Karpas-422 (cell line): ENCODE results near the gene CTDP1. TPM values are rescaled to one million over a fixed set of nuclear protein-coding genes. Genes with fewer than 3 reads are reported as not detected.

Experiments
- DNase-seq: peaks from one replicate; pipeline ENCODE4 v3.0.0-alpha.2; 2015
- H2AFZ ChIP-seq: fragments of 200-600 bp; sonication (generic); 2 replicates; pipeline ENCODE4 v1.6.1; 2014; ENCODE audit warnings: antibody characterized with exemption, low read length, mixed read lengths
- H3K27ac ChIP-seq: fragments of 200-600 bp; sonication (generic); 2 replicates; pipeline ENCODE4 v1.5.1; 2014; ENCODE audit warnings: mild to moderate bottlenecking, low read length, moderate library complexity
- H3K27me3 ChIP-seq: fragments of 200-600 bp; sonication (generic); 2 replicates; pipeline ENCODE4 v1.6.1; 2014; ENCODE audit warnings: low read length, mixed read lengths
- H3K36me3 ChIP-seq: fragments of 200-600 bp; sonication (generic); 2 replicates; pipeline ENCODE4 v1.6.1; 2014; ENCODE audit warnings: low read length, mixed read lengths; ENCODE audit not compliant: insufficient read depth
- H3K4me1 ChIP-seq: fragments of 200-600 bp; sonication (generic); 2 replicates; pipeline ENCODE4 v1.6.1; 2014; ENCODE audit warnings: mild to moderate bottlenecking, low read length, mixed read lengths
- H3K4me2 ChIP-seq: fragments of 200-600 bp; sonication (generic); 2 replicates; pipeline ENCODE4 v1.6.1; 2014; ENCODE audit warnings: low read length, low read depth, mild to moderate bottlenecking; ENCODE audit not compliant: poor library complexity, severe bottlenecking
- H3K4me3 ChIP-seq: fragments of 200-600 bp; sonication (generic); 2 replicates; pipeline ENCODE4 v1.5.1; 2014; ENCODE audit warnings: mild to moderate bottlenecking, antibody characterized with exemption, low read length, mixed read lengths
- H3K79me2 ChIP-seq: fragments of 200-600 bp; sonication (generic); 2 replicates; pipeline ENCODE4 v1.6.1; 2014; ENCODE audit warnings: mild to moderate bottlenecking, low read length, mixed read lengths
- H3K9ac ChIP-seq: fragments of 200-600 bp; sonication (generic); 2 replicates; pipeline ENCODE4 v1.6.0; 2014; ENCODE audit warnings: low read length
- H3K9me2 ChIP-seq: fragments of 200-600 bp; sonication (generic), shearing (Covaris generic); replicated peaks from 2 replicates; pipeline ENCODE4 v1.6.0; 2014; ENCODE audit warnings: mild to moderate bottlenecking, low read length, moderate library complexity; ENCODE audit not compliant: insufficient read depth
- H3K9me3 ChIP-seq: fragments of 300-700, 200-600 bp; sonication (generic); 2 replicates; pipeline ENCODE4 v1.6.1; 2014; ENCODE audit warnings: low read length, mixed read lengths
- H4K20me1 ChIP-seq: fragments of 200-600 bp; sonication (generic); 2 replicates; pipeline ENCODE4 v1.6.1; 2014; ENCODE audit warnings: mild to moderate bottlenecking, antibody characterized with exemption, low read length, low read depth; ENCODE audit not compliant: insufficient read depth
- total RNA-seq: library from RNA; depleted of rRNA; stranded (reverse); fragments of >200 nt; shearing (Covaris generic); gene quantifications from 2 replicates; pipeline ENCODE4 v1.2.3, GENCODE V29; 2014; ENCODE audit warnings: low replicate concordance

CTDP1 gene
- total RNA-seq, 1 experiment from 2014 or later = 14.1 TPM

DNA sequence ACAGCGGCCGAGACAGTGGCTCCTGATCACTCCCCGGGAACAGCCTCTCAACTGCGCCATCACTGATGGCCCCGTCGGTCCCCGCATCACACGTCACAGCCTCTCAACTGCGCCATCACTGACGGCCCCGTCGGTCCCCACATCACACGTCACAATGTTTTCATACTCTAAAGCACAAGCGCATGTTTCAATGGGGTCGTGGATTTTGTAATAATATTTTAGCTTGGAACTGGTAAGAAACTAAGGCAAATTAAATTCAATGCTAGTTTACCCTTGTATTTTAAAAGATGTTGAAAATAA lies 44.2 kb upstream of the CTDP1 start:
- Histone ChIP-seq H3K9ac (no peak overlapping the region), H3K4me2 (no peak overlapping the region), H3K27me3 (no peaks in the 10 kb centered on the region), H3K27ac (no peak overlapping the region), H4K20me1 (no peaks in the 10 kb centered on the region), H3K36me3 (no peaks in the 10 kb centered on the region), H3K79me2 (no peaks in the 10 kb centered on the region), H2AFZ (no peak overlapping the region), H3K9me2 (no peaks in the 10 kb centered on the region), H3K4me3 (no peak overlapping the region), H3K9me3 (peaks cover 19% of the 10 kb centered on the region), H3K4me1 (no peaks in the 10 kb centered on the region)
- no peak for DNase-seq

DNA sequence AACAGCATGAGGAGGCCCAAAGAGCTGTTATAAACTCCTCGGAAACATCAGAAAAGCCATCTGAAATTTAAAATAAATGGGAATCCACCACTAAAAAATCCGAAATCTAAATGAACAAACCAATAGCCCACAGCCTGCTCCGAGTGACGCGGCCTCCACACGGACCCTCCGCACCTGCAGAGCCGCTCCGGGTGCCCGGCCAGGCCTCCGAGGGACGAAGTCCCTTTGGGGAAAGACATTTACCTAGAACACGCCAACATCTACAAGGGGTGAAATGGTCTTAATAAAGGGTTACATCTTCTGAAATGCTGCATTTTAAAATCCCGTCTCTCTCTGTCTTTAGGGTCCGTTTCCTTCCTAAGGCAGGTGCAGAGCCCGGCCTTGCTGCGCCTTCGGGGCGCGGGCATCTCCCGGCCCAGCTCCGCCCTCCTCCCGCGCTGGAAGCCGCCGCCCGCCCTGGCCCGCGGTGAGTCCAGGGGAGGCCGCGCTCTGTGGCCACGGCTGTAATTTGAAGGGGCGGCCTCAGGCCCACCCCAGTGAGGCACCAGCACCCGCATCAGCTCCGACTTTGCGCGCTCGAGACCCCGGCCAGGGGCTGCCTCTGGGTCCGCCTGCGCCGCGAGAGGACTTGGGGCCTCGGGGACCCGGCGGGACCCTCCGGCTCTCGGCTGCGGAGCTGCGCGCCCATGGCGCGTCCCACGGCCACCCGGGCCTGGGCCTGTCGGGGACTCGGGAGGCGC lies 42.3 kb upstream of the CTDP1 start:
- Histone ChIP-seq H3K27ac (no peak overlapping the region), H3K36me3 (no peaks in the 10 kb centered on the region), H3K9me3 (peaks cover 19% of the 10 kb centered on the region), H3K9ac (no peak overlapping the region), H3K4me3 (no peak overlapping the region), H3K27me3 (no peaks in the 10 kb centered on the region), H2AFZ (no peak overlapping the region), H3K4me2 (no peak overlapping the region), H3K4me1 (no peaks in the 10 kb centered on the region), H4K20me1 (no peaks in the 10 kb centered on the region), H3K9me2 (no peaks in the 10 kb centered on the region), H3K79me2 (no peaks in the 10 kb centered on the region)
- DNase-seq = no peak

DNA sequence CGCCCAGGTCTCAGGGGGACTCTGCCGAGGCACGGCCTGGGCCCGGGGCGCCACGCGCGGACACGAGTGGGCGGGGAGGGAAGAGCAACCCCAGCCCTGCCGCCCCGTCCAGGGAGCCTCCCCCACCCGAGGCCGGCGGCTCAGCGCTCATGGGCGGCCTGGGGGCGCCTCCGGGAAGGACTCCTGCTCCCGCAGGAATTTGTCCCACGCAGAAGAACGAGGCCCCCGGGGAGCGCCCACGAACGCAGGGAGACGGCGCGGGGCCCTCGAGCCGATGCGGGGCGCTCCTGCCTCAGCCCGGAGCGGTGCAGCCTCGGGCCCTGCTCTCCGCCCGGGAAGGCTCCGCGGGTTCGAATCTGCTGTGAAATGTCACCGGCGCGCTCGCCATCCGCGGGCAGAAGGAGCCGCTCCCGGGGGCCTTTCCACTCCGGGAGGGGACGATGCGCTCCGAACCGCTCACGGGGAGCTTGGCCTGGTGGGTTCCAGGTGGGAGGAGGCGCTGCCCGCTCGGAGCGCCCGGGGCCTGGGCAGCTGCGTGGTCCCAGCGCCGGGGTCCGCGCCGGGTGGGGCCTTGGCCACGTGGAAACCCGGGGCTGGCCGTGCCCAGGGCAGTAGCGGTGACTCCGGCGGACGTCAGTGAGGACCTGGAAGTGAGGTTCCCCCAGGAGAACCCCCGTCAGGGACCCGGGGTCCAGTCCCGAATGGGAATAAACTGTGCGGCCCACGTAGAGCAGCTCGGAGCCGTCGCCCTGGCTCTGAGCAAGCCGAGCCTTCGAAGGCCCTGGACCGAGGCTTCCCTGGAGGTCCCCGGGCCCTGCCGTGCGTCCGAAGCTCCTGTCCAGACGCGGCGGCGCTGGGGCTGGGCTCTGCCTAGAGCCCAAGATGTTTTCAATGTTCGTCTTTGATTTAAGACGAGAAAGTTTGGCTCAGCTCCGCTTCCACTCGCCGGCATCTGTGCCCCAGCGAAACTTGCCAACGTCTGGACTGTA lies 41.4 kb upstream of the CTDP1 start:
- Histone ChIP-seq H3K4me2 (no peak overlapping the region), H3K9me2 (no peaks in the 10 kb centered on the region), H3K79me2 (no peaks in the 10 kb centered on the region), H3K27ac (no peak overlapping the region), H4K20me1 (no peaks in the 10 kb centered on the region), H3K9ac (no peak overlapping the region), H3K27me3 (no peaks in the 10 kb centered on the region), H3K4me1 (peaks cover 6% of the 10 kb centered on the region), H2AFZ (no peak overlapping the region), H3K4me3 (no peak overlapping the region), H3K9me3 (peaks cover 19% of the 10 kb centered on the region), H3K36me3 (no peaks in the 10 kb centered on the region)
- no peak for DNase-seq

DNA sequence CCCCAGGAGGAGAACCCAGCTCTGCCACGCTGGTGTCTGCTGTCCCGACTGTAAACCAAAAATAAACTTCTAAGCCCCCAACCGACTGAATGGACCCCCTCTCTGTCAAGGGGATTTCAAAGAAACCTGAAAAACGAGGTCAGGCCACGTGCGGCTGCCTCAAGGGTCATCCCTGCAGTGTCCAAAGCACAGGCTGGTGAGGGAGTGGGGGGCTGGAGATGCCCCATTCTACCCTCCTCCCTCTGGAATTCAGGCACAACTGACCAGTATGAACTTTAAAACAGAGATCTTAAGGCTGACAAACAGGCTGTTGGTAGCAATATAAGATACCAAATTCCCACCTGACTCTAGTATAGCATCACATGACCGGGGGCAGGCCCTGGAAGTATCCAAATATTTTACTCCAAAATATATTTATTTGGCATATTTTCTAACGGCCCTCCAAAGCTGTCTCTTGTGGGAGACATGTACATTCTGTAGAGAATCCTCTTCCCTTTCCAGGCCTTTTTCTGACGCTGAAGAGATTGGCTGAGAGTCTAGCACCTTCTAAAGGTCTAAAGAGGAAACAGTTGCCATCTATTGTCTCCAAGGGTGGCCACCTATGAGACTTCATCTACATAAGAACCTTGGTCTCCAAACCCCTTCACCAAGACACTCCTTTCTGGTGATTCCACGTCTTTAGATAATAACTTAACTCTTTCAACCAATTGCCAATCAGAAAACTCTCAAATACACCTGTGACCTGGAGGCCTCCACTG lies 40.4 kb upstream of the CTDP1 start:
- no peak overlapping the region for H3K9ac ChIP-seq
- H3K9me3 ChIP-seq = peaks cover 13% of the 10 kb centered on the region
- no peaks in the 10 kb centered on the region for H3K27me3 ChIP-seq
- no peak overlapping the region for H3K4me3 ChIP-seq
- no peak overlapping the region for H2AFZ ChIP-seq
- H3K4me2 ChIP-seq = no peak overlapping the region
- no peaks in the 10 kb centered on the region for H3K36me3 ChIP-seq
- H3K79me2 ChIP-seq = no peaks in the 10 kb centered on the region
- peak; percentile 69 for DNase-seq
- no peaks in the 10 kb centered on the region for H3K9me2 ChIP-seq
- H4K20me1 ChIP-seq = no peaks in the 10 kb centered on the region
- H3K27ac ChIP-seq = no peak overlapping the region
- peaks cover 13% of the 10 kb centered on the region for H3K4me1 ChIP-seq

DNA sequence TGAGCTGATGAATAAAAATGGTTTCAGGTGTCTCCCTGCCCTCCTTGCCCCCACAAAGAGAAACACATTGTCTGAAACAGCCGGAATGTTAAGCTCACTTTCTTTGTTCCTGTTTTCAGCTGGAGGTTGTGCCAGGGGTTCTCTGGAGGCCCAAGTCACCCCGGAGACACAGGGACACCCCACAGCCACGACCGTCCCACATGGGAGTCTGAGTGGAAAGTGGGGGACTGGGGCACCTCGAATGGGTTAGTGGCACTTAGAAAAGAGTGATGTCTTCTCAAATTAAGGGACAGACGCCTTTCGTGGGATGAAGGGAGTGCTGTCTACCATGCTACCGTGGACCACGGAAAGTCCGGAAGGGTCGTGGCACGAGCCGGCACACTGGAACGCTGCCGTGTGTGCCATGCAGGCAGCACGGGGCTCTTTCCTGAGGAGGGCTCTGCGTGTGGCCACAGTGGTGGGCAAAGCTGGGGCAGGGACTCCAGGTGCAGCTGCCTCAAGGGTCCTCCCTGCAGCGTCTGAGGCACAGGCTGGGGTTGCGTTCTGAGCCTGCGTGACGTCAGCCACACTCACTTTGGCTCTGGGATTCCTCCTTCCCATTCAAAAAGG lies 39.4 kb upstream of the CTDP1 start:
- Histone ChIP-seq H3K4me3 (no peak overlapping the region), H3K4me2 (no peak overlapping the region), H3K79me2 (no peaks in the 10 kb centered on the region), H2AFZ (no peak overlapping the region), H3K4me1 (peaks cover 13% of the 10 kb centered on the region), H3K27me3 (no peaks in the 10 kb centered on the region), H4K20me1 (no peaks in the 10 kb centered on the region), H3K36me3 (no peaks in the 10 kb centered on the region), H3K27ac (no peak overlapping the region), H3K9me2 (no peaks in the 10 kb centered on the region), H3K9me3 (peaks cover 4% of the 10 kb centered on the region; the same call in 1 of the 2 replicates), H3K9ac (no peak overlapping the region)
- DNase-seq = no peak

DNA sequence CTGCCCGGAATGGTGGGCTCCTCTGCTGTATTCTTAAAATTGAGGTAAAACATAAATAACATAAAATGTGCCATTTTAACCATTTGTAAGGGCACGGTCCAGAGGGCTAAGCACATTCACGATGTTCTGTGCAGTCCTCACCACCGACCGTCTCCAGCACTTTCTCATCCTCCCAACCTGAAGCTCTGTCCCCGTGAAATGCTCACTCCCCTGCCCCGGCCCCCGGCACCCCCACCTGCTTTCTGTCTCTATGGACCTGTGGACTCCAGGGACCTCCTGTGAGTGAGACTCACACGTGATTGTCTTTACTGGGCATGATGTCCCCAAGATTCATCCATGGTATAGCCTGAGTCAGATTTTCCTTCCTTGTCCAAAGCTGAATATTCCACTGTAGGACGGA lies 38.7 kb upstream of the CTDP1 start:
- H3K9me3 ChIP-seq = no peaks in the 10 kb centered on the region
- H3K79me2 ChIP-seq = no peaks in the 10 kb centered on the region
- H3K9ac ChIP-seq = no peak overlapping the region
- H3K4me1 ChIP-seq = peaks cover 13% of the 10 kb centered on the region
- H3K4me3 ChIP-seq = no peak overlapping the region
- no peaks in the 10 kb centered on the region for H3K9me2 ChIP-seq
- no peak for DNase-seq
- no peaks in the 10 kb centered on the region for H4K20me1 ChIP-seq
- H2AFZ ChIP-seq = no peak overlapping the region
- no peaks in the 10 kb centered on the region for H3K36me3 ChIP-seq
- no peak overlapping the region for H3K27ac ChIP-seq
- no peak overlapping the region for H3K4me2 ChIP-seq
- no peaks in the 10 kb centered on the region for H3K27me3 ChIP-seq

DNA sequence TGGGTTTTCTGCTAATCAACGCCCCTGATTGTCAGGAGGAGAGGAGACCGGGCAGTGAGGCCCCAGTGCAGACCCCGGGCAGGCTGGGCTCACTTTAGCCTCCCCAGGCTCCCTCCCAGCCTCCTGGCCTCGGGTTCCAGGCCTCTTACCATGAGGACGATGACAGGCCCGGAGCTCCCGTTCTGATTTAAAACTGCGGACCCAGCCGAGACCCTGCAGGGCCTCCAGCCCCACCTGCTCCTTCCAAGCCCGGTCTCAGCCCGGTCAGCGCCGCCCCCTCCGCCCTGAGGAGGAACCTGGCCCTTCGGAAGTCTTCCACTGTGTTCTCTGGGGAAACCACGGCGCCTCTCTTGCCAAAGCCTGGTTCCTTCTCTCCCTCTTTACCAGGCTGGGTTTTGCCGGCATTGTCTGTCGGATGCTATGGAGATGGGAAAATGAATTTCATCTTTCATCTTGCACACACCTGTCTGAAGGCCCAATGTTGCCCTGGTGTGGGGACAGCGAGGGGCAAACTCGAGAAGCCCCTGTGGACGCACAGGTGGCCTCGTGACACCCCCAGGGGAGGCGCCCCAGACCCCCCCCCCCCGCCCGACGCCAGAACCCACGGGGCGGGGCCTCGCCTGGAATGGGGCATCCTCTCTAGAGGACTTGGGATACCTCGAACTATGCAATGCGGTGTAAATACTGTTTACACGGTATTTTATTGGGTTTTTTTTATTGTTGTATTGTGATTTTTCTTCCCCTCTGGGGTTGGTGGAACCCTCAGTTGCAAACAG lies 37.7 kb upstream of the CTDP1 start:
- H2AFZ ChIP-seq = no peak overlapping the region
- peaks cover 13% of the 10 kb centered on the region for H3K4me1 ChIP-seq
- H3K27ac ChIP-seq = no peak overlapping the region
- no peaks in the 10 kb centered on the region for H4K20me1 ChIP-seq
- H3K79me2 ChIP-seq = no peaks in the 10 kb centered on the region
- no peaks in the 10 kb centered on the region for H3K9me3 ChIP-seq
- no peak overlapping the region for H3K9ac ChIP-seq
- H3K27me3 ChIP-seq = no peaks in the 10 kb centered on the region
- no peaks in the 10 kb centered on the region for H3K36me3 ChIP-seq
- H3K9me2 ChIP-seq = no peaks in the 10 kb centered on the region
- no peak overlapping the region for H3K4me3 ChIP-seq
- no peak for DNase-seq
- H3K4me2 ChIP-seq = no peak overlapping the region
